ENCODE results near the gene INHBC.

DNA sequence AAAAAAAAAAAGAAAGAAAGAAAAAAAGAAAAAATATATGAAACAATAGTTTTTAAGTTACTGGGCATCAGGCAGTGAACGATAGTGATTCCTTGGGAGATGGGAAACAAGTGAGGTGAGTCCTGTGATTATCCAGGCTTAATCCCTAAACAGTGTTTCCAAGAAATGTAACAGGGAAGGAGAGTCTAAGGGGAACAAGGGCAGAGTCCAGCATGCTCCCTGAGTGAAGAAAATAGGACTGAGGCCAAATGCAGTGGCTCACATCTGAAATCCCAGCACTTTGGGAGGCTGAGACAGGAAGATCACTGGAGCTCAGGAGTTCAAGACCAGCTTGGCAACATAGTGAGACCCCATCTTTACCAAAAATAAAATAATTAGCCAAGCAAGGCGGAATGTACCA lies 44.4 kb upstream of the INHBC start:
- TF ChIP-seq, protein P1, sequence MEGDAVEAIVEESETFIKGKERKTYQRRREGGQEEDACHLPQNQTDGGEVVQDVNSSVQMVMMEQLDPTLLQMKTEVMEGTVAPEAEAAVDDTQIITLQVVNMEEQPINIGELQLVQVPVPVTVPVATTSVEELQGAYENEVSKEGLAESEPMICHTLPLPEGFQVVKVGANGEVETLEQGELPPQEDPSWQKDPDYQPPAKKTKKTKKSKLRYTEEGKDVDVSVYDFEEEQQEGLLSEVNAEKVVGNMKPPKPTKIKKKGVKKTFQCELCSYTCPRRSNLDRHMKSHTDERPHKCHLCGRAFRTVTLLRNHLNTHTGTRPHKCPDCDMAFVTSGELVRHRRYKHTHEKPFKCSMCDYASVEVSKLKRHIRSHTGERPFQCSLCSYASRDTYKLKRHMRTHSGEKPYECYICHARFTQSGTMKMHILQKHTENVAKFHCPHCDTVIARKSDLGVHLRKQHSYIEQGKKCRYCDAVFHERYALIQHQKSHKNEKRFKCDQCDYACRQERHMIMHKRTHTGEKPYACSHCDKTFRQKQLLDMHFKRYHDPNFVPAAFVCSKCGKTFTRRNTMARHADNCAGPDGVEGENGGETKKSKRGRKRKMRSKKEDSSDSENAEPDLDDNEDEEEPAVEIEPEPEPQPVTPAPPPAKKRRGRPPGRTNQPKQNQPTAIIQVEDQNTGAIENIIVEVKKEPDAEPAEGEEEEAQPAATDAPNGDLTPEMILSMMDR (IDR thresholded peaks at IDR 0.05), result no peak
- no peak for TF ChIP-seq POLR2A (IDR thresholded peaks at IDR 0.05)
